Measurements from ENCODE around the gene EGFL6. TPM values are rescaled to one million over a fixed set of nuclear protein-coding genes. Genes with fewer than 3 reads are reported as not detected.
"Not testable (repeated sequence)": the region's sequence is repeated elsewhere in the genome, so short reads cannot be mapped to it uniquely, and the experiment has no call there.

EGFL6 gene
- total RNA-seq, 1 experiment from 2014 or later = not detected

GRCh38 chrX:13607331-13607995 is 38.1 kb downstream of the EGFL6 start:
- no peak overlapping the region for H3K27ac ChIP-seq
- H3K27me3 ChIP-seq (replicated peaks) = no peaks in the 10 kb centered on the region
- DNase-seq (ENCODE audit: low read depth in 1 of 2, low spot score in 2 of 2) = no peak
- no peak overlapping the region for H3K4me3 ChIP-seq
- no peaks in the 10 kb centered on the region for H3K9me3 ChIP-seq (replicated peaks)
- H3K36me3 ChIP-seq = no peaks in the 10 kb centered on the region
- H3K4me1 ChIP-seq (replicated peaks) = no peaks in the 10 kb centered on the region

- no peak overlapping the region for H3K27ac ChIP-seq
- H3K4me1 ChIP-seq (replicated peaks) = no peaks in the 10 kb centered on the region
- H3K4me3 ChIP-seq = no peak overlapping the region
- no peaks in the 10 kb centered on the region for H3K36me3 ChIP-seq
- H3K9me3 ChIP-seq (replicated peaks) = no peaks in the 10 kb centered on the region
- no peak for DNase-seq (ENCODE audit: low read depth in 1 of 2, low spot score in 2 of 2)
- no peaks in the 10 kb centered on the region for H3K27me3 ChIP-seq (replicated peaks)
Observed at GRCh38 chrX:13607996-13608365, 38.6 kb downstream of the EGFL6 start.

- H3K36me3 ChIP-seq = no peaks in the 10 kb centered on the region
- no peaks in the 10 kb centered on the region for H3K27me3 ChIP-seq (replicated peaks)
- no peak overlapping the region for H3K27ac ChIP-seq
- DNase-seq (ENCODE audit: low read depth in 1 of 2, low spot score in 2 of 2) = no peak
- H3K9me3 ChIP-seq (replicated peaks) = no peaks in the 10 kb centered on the region
- H3K4me1 ChIP-seq (replicated peaks) = no peaks in the 10 kb centered on the region
- H3K4me3 ChIP-seq = no peak overlapping the region
Observed at GRCh38 chrX:13614154-13614553, 44.8 kb downstream of the EGFL6 start.

- no peak overlapping the region for H3K4me3 ChIP-seq
- no peaks in the 10 kb centered on the region for H3K9me3 ChIP-seq (replicated peaks)
- no peaks in the 10 kb centered on the region for H3K27me3 ChIP-seq (replicated peaks)
- H3K27ac ChIP-seq = no peak overlapping the region
- no peaks in the 10 kb centered on the region for H3K36me3 ChIP-seq
- H3K4me1 ChIP-seq (replicated peaks) = no peaks in the 10 kb centered on the region
- DNase-seq (ENCODE audit: low read depth in 1 of 2, low spot score in 2 of 2) = no peak
Observed at GRCh38 chrX:13620207-13620606, 50.8 kb downstream of the EGFL6 start.

GRCh38 chrX:13622401-13622964 is 53.1 kb downstream of the EGFL6 start:
- H3K4me1 ChIP-seq (replicated peaks) = no peaks in the 10 kb centered on the region
- no peaks in the 10 kb centered on the region for H3K9me3 ChIP-seq (replicated peaks)
- no peak overlapping the region for H3K27ac ChIP-seq
- no peak overlapping the region for H3K4me3 ChIP-seq
- H3K36me3 ChIP-seq = no peaks in the 10 kb centered on the region
- DNase-seq (ENCODE audit: low read depth in 1 of 2, low spot score in 2 of 2) = no peak
- H3K27me3 ChIP-seq (replicated peaks) = no peaks in the 10 kb centered on the region

- no peak overlapping the region for H3K27ac ChIP-seq
Observed at GRCh38 chrX:13627306-13627705, 57.9 kb downstream of the EGFL6 start.

GRCh38 chrX:13637224-13637623 is 67.8 kb downstream of the EGFL6 start:
- not testable (repeated sequence) for H3K27me3 ChIP-seq (replicated peaks); H3K4me3 ChIP-seq; DNase-seq (ENCODE audit: low read depth in 1 of 2, low spot score in 2 of 2); H3K9me3 ChIP-seq (replicated peaks); H3K36me3 ChIP-seq; H3K4me1 ChIP-seq (replicated peaks); H3K27ac ChIP-seq

More at GRCh38 chrX:13627306-13627705, 57.9 kb downstream of the EGFL6 start:
- H3K4me3 ChIP-seq = no peak overlapping the region
- H3K4me1 ChIP-seq (replicated peaks) = no peaks in the 10 kb centered on the region
- no peaks in the 10 kb centered on the region for H3K27me3 ChIP-seq (replicated peaks)
- no peaks in the 10 kb centered on the region for H3K36me3 ChIP-seq
- DNase-seq (ENCODE audit: low read depth in 1 of 2, low spot score in 2 of 2) = no peak
- H3K9me3 ChIP-seq (replicated peaks) = no peaks in the 10 kb centered on the region

GRCh38 chrX:13638021-13638420 is 68.6 kb downstream of the EGFL6 start:
- Histone ChIP-seq H3K27ac (no peak overlapping the region), H3K4me1 (replicated peaks) (no peaks in the 10 kb centered on the region), H3K27me3 (replicated peaks) (no peaks in the 10 kb centered on the region), H3K4me3 (no peak overlapping the region), H3K36me3 (no peaks in the 10 kb centered on the region), H3K9me3 (replicated peaks) (no peaks in the 10 kb centered on the region)
- no peak for DNase-seq (ENCODE audit: low read depth in 1 of 2, low spot score in 2 of 2)

GRCh38 chrX:13638826-13639225 is 69.4 kb downstream of the EGFL6 start:
- H3K36me3 ChIP-seq = no peaks in the 10 kb centered on the region
- no peak overlapping the region for H3K4me3 ChIP-seq
- no peaks in the 10 kb centered on the region for H3K27me3 ChIP-seq (replicated peaks)
- no peaks in the 10 kb centered on the region for H3K9me3 ChIP-seq (replicated peaks)
- DNase-seq (ENCODE audit: low read depth in 1 of 2, low spot score in 2 of 2) = no peak
- H3K4me1 ChIP-seq (replicated peaks) = no peaks in the 10 kb centered on the region
- no peak overlapping the region for H3K27ac ChIP-seq

GRCh38 chrX:13641684-13642083 is 72.3 kb downstream of the EGFL6 start:
- not testable (repeated sequence) for H3K27me3 ChIP-seq (replicated peaks); H3K27ac ChIP-seq; DNase-seq (ENCODE audit: low read depth in 1 of 2, low spot score in 2 of 2); H3K9me3 ChIP-seq (replicated peaks); H3K36me3 ChIP-seq; H3K4me3 ChIP-seq; H3K4me1 ChIP-seq (replicated peaks)

- H3K9me3 ChIP-seq (replicated peaks) = no peaks in the 10 kb centered on the region
- H3K4me3 ChIP-seq = no peak overlapping the region
- peaks cover 19% of the 10 kb centered on the region for H3K4me1 ChIP-seq (replicated peaks)
- no peaks in the 10 kb centered on the region for H3K36me3 ChIP-seq
- no peak overlapping the region for H3K27ac ChIP-seq
- no peak for DNase-seq (ENCODE audit: low read depth in 1 of 2, low spot score in 2 of 2)
- H3K27me3 ChIP-seq (replicated peaks) = no peaks in the 10 kb centered on the region
Observed at GRCh38 chrX:13645464-13646153, 76.2 kb downstream of the EGFL6 start.

- Histone ChIP-seq H3K9me3 (replicated peaks) (no peaks in the 10 kb centered on the region), H3K27ac (no peak overlapping the region), H3K4me3 (no peak overlapping the region), H3K27me3 (replicated peaks) (no peaks in the 10 kb centered on the region), H3K36me3 (no peaks in the 10 kb centered on the region), H3K4me1 (replicated peaks) (peaks cover 19% of the 10 kb centered on the region)
- peak; percentile 25 to 45 for DNase-seq (ENCODE audit: low read depth in 1 of 2, low spot score in 2 of 2)
Observed at GRCh38 chrX:13646154-13646549, 76.8 kb downstream of the EGFL6 start.

- Histone ChIP-seq H3K36me3 (no peaks in the 10 kb centered on the region), H3K4me3 (no peak overlapping the region), H3K4me1 (replicated peaks) (peaks cover 27% of the 10 kb centered on the region), H3K27ac (peak overlapping the region; percentile 65), H3K9me3 (replicated peaks) (no peaks in the 10 kb centered on the region), H3K27me3 (replicated peaks) (no peaks in the 10 kb centered on the region)
- peak; percentile 77 to 85 for DNase-seq (ENCODE audit: low read depth in 1 of 2, low spot score in 2 of 2)
Observed at GRCh38 chrX:13647709-13648212, 78.4 kb downstream of the EGFL6 start.

GRCh38 chrX:13648336-13648735 is 78.9 kb downstream of the EGFL6 start:
- not testable (repeated sequence) for H3K27me3 ChIP-seq (replicated peaks); H3K9me3 ChIP-seq (replicated peaks); H3K4me3 ChIP-seq; H3K36me3 ChIP-seq; DNase-seq (ENCODE audit: low read depth in 1 of 2, low spot score in 2 of 2)
- peaks cover 27% of the 10 kb centered on the region for H3K4me1 ChIP-seq (replicated peaks)
- H3K27ac ChIP-seq = peak overlapping the region; percentile 65
